ENCODE data around the gene ZSWIM6. TPM values are rescaled to one million over a fixed set of nuclear protein-coding genes. Genes with fewer than 3 reads are reported as not detected.

The ZSWIM6 gene
- total and polyA plus RNA-seq, 2 experiments from 2014 or later, result 9.0 to 12.7 TPM

- Histone ChIP-seq H3K27me3 (no peaks in the 10 kb centered on the region), H4K20me1 (ENCODE audit: insufficient read depth, poor library complexity, severe bottlenecking) (no peaks in the 10 kb centered on the region), H3K27ac (no peak overlapping the region), H3K4me2 (no peak overlapping the region), H3K9me3 (ENCODE audit: low read depth) (no peaks in the 10 kb centered on the region), H3K4me1 (ENCODE audit: insufficient read depth) (peaks cover 17% of the 10 kb centered on the region), H2AFZ (no peak overlapping the region), H3K36me3 (replicated peaks; ENCODE audit: insufficient read depth, low read depth) (no peaks in the 10 kb centered on the region), H3K4me3 (no peak overlapping the region), H3K9me2 (replicated peaks; ENCODE audit: insufficient read depth) (no peaks in the 10 kb centered on the region), H3K79me2 (no peaks in the 10 kb centered on the region)
- DNase-seq (ENCODE audit: low spot score), result no peak
- TF ChIP-seq CTCF (IDR thresholded peaks at IDR 0.05; ENCODE audit: poor library complexity), result no peak
- no peak for TF ChIP-seq EZH2 (IDR thresholded peaks at IDR 0.05; ENCODE audit: borderline replicate concordance)
- TF ChIP-seq EZH2phosphoT487 (IDR thresholded peaks at IDR 0.05; ENCODE audit: low read depth, severe bottlenecking, unreplicated experiment), result no peak
- WGBS (ENCODE audit: low lambda C conversion rate, missing lambda C conversion rate), result 98% methylated on average over 3 of the region's 3 CpGs
These were observed 11.2 kb upstream of the ZSWIM6 start for GRCh38 chr5:61320860-61321259.

- Histone ChIP-seq H4K20me1 (ENCODE audit: insufficient read depth, poor library complexity, severe bottlenecking) (no peaks in the 10 kb centered on the region), H3K4me1 (ENCODE audit: insufficient read depth) (peaks cover 17% of the 10 kb centered on the region), H3K79me2 (no peaks in the 10 kb centered on the region), H3K9me3 (ENCODE audit: low read depth) (no peaks in the 10 kb centered on the region), H2AFZ (no peak overlapping the region), H3K36me3 (replicated peaks; ENCODE audit: insufficient read depth, low read depth) (no peaks in the 10 kb centered on the region), H3K4me3 (no peak overlapping the region), H3K4me2 (no peak overlapping the region), H3K27me3 (no peaks in the 10 kb centered on the region), H3K9me2 (replicated peaks; ENCODE audit: insufficient read depth) (no peaks in the 10 kb centered on the region), H3K27ac (no peak overlapping the region)
- WGBS (ENCODE audit: low lambda C conversion rate, missing lambda C conversion rate), result 88% methylated on average over 2 of the region's 2 CpGs
- DNase-seq (ENCODE audit: low spot score), result no peak
- TF ChIP-seq CTCF (IDR thresholded peaks at IDR 0.05; ENCODE audit: poor library complexity) (no peak), EZH2 (IDR thresholded peaks at IDR 0.05; ENCODE audit: borderline replicate concordance) (no peak)
These were observed 10.4 kb upstream of the ZSWIM6 start for GRCh38 chr5:61321669-61322068.

- Histone ChIP-seq H4K20me1 (ENCODE audit: insufficient read depth, poor library complexity, severe bottlenecking) (no peaks in the 10 kb centered on the region), H3K27me3 (no peaks in the 10 kb centered on the region), H3K4me2 (no peak overlapping the region), H3K27ac (peak overlapping the region; percentile 51), H2AFZ (no peak overlapping the region), H3K9me3 (ENCODE audit: low read depth) (no peaks in the 10 kb centered on the region), H3K36me3 (replicated peaks; ENCODE audit: insufficient read depth, low read depth) (no peaks in the 10 kb centered on the region), H3K4me3 (no peak overlapping the region), H3K9me2 (replicated peaks; ENCODE audit: insufficient read depth) (no peaks in the 10 kb centered on the region), H3K4me1 (ENCODE audit: insufficient read depth) (peaks cover 17% of the 10 kb centered on the region), H3K79me2 (no peaks in the 10 kb centered on the region)
- TF ChIP-seq CTCF (IDR thresholded peaks at IDR 0.05; ENCODE audit: poor library complexity), result no peak
- TF ChIP-seq EZH2 (IDR thresholded peaks at IDR 0.05; ENCODE audit: borderline replicate concordance), result no peak
- TF ChIP-seq EZH2phosphoT487 (IDR thresholded peaks at IDR 0.05; ENCODE audit: low read depth, severe bottlenecking, unreplicated experiment), result no peak
- DNase-seq (ENCODE audit: low spot score), result peak; percentile 50
- WGBS (ENCODE audit: low lambda C conversion rate, missing lambda C conversion rate), result 80% methylated on average over 4 of the region's 4 CpGs
These were observed 9.0 kb upstream of the ZSWIM6 start for GRCh38 chr5:61322738-61323725.
